Karpas-422 (cell line): ENCODE data around the gene ATXN1. TPM values are rescaled to one million over a fixed set of nuclear protein-coding genes. Genes with fewer than 3 reads are reported as not detected.

Experiments
- DNase-seq: peaks from one replicate; pipeline ENCODE4 v3.0.0-alpha.2; 2015
- H2AFZ ChIP-seq: fragments of 200-600 bp; sonication (generic); 2 replicates; pipeline ENCODE4 v1.6.1; 2014; ENCODE audit warnings: antibody characterized with exemption, low read length, mixed read lengths
- H3K27ac ChIP-seq: fragments of 200-600 bp; sonication (generic); 2 replicates; pipeline ENCODE4 v1.5.1; 2014; ENCODE audit warnings: mild to moderate bottlenecking, low read length, moderate library complexity
- H3K27me3 ChIP-seq: fragments of 200-600 bp; sonication (generic); 2 replicates; pipeline ENCODE4 v1.6.1; 2014; ENCODE audit warnings: low read length, mixed read lengths
- H3K36me3 ChIP-seq: fragments of 200-600 bp; sonication (generic); 2 replicates; pipeline ENCODE4 v1.6.1; 2014; ENCODE audit warnings: low read length, mixed read lengths; ENCODE audit not compliant: insufficient read depth
- H3K4me1 ChIP-seq: fragments of 200-600 bp; sonication (generic); 2 replicates; pipeline ENCODE4 v1.6.1; 2014; ENCODE audit warnings: mild to moderate bottlenecking, low read length, mixed read lengths
- H3K4me2 ChIP-seq: fragments of 200-600 bp; sonication (generic); 2 replicates; pipeline ENCODE4 v1.6.1; 2014; ENCODE audit warnings: low read length, low read depth, mild to moderate bottlenecking; ENCODE audit not compliant: poor library complexity, severe bottlenecking
- H3K4me3 ChIP-seq: fragments of 200-600 bp; sonication (generic); 2 replicates; pipeline ENCODE4 v1.5.1; 2014; ENCODE audit warnings: mild to moderate bottlenecking, antibody characterized with exemption, low read length, mixed read lengths
- H3K79me2 ChIP-seq: fragments of 200-600 bp; sonication (generic); 2 replicates; pipeline ENCODE4 v1.6.1; 2014; ENCODE audit warnings: mild to moderate bottlenecking, low read length, mixed read lengths
- H3K9ac ChIP-seq: fragments of 200-600 bp; sonication (generic); 2 replicates; pipeline ENCODE4 v1.6.0; 2014; ENCODE audit warnings: low read length
- H3K9me2 ChIP-seq: fragments of 200-600 bp; sonication (generic), shearing (Covaris generic); replicated peaks from 2 replicates; pipeline ENCODE4 v1.6.0; 2014; ENCODE audit warnings: mild to moderate bottlenecking, low read length, moderate library complexity; ENCODE audit not compliant: insufficient read depth
- H3K9me3 ChIP-seq: fragments of 300-700, 200-600 bp; sonication (generic); 2 replicates; pipeline ENCODE4 v1.6.1; 2014; ENCODE audit warnings: low read length, mixed read lengths
- H4K20me1 ChIP-seq: fragments of 200-600 bp; sonication (generic); 2 replicates; pipeline ENCODE4 v1.6.1; 2014; ENCODE audit warnings: mild to moderate bottlenecking, antibody characterized with exemption, low read length, low read depth; ENCODE audit not compliant: insufficient read depth
- total RNA-seq: library from RNA; depleted of rRNA; stranded (reverse); fragments of >200 nt; shearing (Covaris generic); gene quantifications from 2 replicates; pipeline ENCODE4 v1.2.3, GENCODE V29; 2014; ENCODE audit warnings: low replicate concordance

Gene ATXN1
- total RNA-seq, 1 experiment from 2014 or later = 0.37 TPM

DNA sequence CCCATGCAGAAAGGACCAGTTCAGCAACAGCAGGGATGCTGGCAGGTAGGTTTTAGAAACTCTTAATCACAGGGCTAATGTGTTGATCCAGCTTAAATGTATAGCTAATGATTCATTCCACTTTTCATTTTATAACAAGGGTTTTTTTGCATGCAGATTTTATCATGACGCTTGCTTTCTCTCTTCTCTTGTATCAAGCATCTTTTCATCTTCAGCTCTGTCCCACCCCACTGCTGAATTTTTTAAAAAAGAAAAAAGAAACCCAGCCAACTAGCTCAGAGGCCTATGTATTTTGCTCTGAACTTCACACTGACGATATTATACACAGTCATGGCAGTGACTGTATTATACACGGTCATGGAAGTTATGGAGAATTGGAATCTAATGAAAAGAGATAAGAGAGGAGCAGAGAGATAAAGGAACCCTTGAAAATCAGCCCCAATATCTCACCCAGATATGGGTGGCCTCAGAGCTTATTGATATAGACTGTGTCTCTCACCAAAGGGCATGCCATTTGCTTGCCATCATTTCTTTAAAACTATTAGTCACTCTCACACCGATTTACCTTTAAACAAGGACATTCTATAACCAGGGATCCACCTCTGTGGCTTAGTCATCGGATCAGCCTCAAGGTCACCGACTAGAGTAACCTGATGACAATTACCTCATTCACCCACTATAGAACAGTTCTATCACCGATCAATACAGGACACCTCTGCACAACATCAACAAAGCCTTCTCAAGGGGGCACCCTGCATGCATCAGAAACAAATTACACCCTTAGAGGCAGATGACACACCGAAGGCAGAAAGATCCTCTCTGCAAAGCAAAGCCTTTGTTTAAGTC is 222.0 kb downstream of the ATXN1 start:
- Histone ChIP-seq H3K36me3 (no peaks in the 10 kb centered on the region), H4K20me1 (no peaks in the 10 kb centered on the region), H3K79me2 (no peaks in the 10 kb centered on the region), H3K9me2 (no peaks in the 10 kb centered on the region), H3K9me3 (no peaks in the 10 kb centered on the region), H2AFZ (no peak overlapping the region), H3K4me3 (no peak overlapping the region), H3K4me1 (no peaks in the 10 kb centered on the region), H3K27ac (no peak overlapping the region), H3K9ac (no peak overlapping the region), H3K27me3 (no peaks in the 10 kb centered on the region), H3K4me2 (no peak overlapping the region)
- no peak for DNase-seq

DNA sequence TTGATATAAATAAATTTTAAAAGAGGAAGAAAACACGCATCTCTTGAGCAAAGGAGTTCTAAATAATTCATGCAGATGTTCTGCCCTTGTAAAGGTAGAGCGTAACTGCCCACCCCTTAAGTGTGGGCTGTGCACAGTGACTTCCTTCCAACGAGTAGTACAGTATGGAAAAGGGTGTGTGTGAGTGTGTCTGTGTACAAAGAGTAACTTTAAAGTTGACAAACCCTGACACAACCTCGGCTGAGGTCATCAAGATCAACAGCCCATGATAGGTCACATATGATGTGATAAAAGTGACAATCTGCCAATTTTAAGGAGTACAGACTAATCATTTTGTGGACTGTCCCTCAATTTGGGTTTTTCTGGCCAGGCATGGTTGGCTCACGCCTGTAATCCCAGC is 225.7 kb downstream of the ATXN1 start:
- no peak for DNase-seq
- no peak overlapping the region for H3K9ac ChIP-seq
- no peaks in the 10 kb centered on the region for H4K20me1 ChIP-seq
- no peaks in the 10 kb centered on the region for H3K9me3 ChIP-seq
- H3K4me2 ChIP-seq = no peak overlapping the region
- no peaks in the 10 kb centered on the region for H3K9me2 ChIP-seq
- H3K27ac ChIP-seq = no peak overlapping the region
- H3K27me3 ChIP-seq = no peaks in the 10 kb centered on the region
- H3K4me1 ChIP-seq = no peaks in the 10 kb centered on the region; the same call in 1 of the 2 replicates
- no peaks in the 10 kb centered on the region for H3K79me2 ChIP-seq
- no peak overlapping the region for H2AFZ ChIP-seq
- H3K4me3 ChIP-seq = no peak overlapping the region
- H3K36me3 ChIP-seq = no peaks in the 10 kb centered on the region

DNA sequence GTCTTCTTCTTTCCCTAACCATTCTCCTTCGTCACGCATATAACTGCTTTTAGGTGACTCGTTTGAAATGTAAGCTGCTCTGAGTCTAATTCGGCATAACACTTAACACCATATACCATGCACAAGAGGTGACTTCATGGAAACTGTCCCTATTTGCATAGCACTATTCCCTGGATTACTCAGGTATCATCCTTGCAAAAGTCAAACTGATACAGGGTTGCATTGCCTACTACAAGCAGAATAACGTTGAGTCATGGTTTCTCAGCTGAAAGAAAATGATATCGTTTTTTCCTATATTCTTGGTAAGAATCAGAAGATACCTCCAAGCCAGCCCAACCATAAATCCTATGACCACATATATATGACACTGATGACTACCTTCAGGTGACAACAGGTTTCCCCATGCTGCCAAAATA is 227.5 kb downstream of the ATXN1 start:
- H3K9me3 ChIP-seq = no peaks in the 10 kb centered on the region
- H3K4me3 ChIP-seq = no peak overlapping the region
- no peak overlapping the region for H3K9ac ChIP-seq
- no peaks in the 10 kb centered on the region for H3K27me3 ChIP-seq
- H3K4me2 ChIP-seq = no peak overlapping the region
- no peaks in the 10 kb centered on the region for H3K9me2 ChIP-seq
- H3K79me2 ChIP-seq = no peaks in the 10 kb centered on the region
- no peaks in the 10 kb centered on the region for H3K36me3 ChIP-seq
- no peaks in the 10 kb centered on the region; the same call in 1 of the 2 replicates for H3K4me1 ChIP-seq
- no peak overlapping the region for H2AFZ ChIP-seq
- H3K27ac ChIP-seq = no peak overlapping the region
- no peaks in the 10 kb centered on the region for H4K20me1 ChIP-seq
- peak; percentile 17 for DNase-seq

DNA sequence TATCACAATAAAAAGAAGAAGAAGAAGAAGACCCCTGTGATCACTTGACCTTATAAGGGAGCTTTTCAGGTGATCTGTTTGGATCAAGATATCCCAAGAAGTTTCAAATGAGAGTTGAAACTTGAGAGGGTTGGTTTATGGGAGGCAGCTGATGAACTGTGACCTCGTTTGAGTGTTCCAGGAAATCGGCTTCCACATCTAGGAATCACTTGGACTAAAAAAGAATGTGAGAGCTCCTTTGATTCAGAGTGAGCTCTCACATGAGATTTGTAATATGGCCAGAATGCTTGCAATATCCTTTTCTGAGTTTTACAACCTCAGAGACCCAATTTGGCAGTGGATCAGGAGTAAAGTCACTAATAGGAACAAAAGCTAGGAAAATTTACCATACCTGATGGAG is 228.1 kb downstream of the ATXN1 start:
- H3K36me3 ChIP-seq = no peaks in the 10 kb centered on the region
- no peak overlapping the region for H3K9ac ChIP-seq
- no peak overlapping the region for H2AFZ ChIP-seq
- no peak overlapping the region for H3K4me3 ChIP-seq
- H3K79me2 ChIP-seq = no peaks in the 10 kb centered on the region
- H3K9me2 ChIP-seq = no peaks in the 10 kb centered on the region
- H3K4me2 ChIP-seq = no peak overlapping the region
- DNase-seq = no peak
- H3K4me1 ChIP-seq = no peaks in the 10 kb centered on the region; the same call in 1 of the 2 replicates
- H4K20me1 ChIP-seq = no peaks in the 10 kb centered on the region
- no peaks in the 10 kb centered on the region for H3K9me3 ChIP-seq
- H3K27ac ChIP-seq = no peak overlapping the region
- H3K27me3 ChIP-seq = no peaks in the 10 kb centered on the region

DNA sequence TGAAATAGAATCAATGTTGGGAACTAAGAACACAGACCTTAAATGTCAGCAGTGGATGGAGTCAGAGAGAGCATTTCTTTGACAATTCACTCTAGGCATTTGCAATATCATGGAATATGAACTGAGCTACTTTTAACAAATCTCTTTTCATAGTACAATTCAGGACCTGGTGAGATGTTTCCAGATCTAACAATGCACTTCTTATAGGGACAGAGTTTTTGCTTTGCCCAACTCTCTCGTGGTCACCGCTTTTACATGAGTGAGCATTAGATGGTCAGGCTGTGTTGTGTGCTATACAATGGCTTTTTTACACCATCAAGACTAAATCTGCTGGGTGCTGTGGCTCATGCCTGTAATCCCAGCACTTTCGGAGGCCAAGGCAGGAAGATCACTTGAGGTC is 233.6 kb downstream of the ATXN1 start:
- no peak overlapping the region for H3K27ac ChIP-seq
- no peak for DNase-seq
- H3K79me2 ChIP-seq = no peaks in the 10 kb centered on the region
- H4K20me1 ChIP-seq = no peaks in the 10 kb centered on the region
- H3K4me3 ChIP-seq = no peak overlapping the region
- H3K36me3 ChIP-seq = no peaks in the 10 kb centered on the region
- no peaks in the 10 kb centered on the region for H3K9me3 ChIP-seq
- no peak overlapping the region for H3K9ac ChIP-seq
- no peaks in the 10 kb centered on the region for H3K27me3 ChIP-seq
- no peaks in the 10 kb centered on the region for H3K9me2 ChIP-seq
- no peak overlapping the region for H3K4me2 ChIP-seq
- no peak overlapping the region for H2AFZ ChIP-seq
- no peaks in the 10 kb centered on the region; the same call in 1 of the 2 replicates for H3K4me1 ChIP-seq

DNA sequence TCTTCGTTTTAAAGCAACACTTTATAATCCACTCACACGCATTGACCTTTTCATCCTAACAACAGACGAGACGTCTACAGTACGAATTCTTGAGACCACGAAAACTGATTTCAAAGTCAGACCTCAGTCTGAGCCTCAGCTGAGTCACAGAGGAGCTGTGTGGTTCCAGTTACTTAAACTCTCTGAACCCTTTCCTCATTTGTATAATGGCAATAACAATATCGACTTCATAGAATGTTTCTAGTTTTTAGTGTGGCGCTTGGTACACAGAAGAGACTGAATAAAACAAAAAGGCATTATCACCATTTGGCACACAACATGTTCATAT is 236.9 kb downstream of the ATXN1 start:
- Histone ChIP-seq H3K9me2 (no peaks in the 10 kb centered on the region), H3K9ac (no peak overlapping the region), H3K27me3 (no peaks in the 10 kb centered on the region), H4K20me1 (no peaks in the 10 kb centered on the region), H3K79me2 (no peaks in the 10 kb centered on the region), H3K4me2 (no peak overlapping the region), H3K27ac (no peak overlapping the region), H3K36me3 (no peaks in the 10 kb centered on the region), H2AFZ (no peak overlapping the region), H3K4me3 (no peak overlapping the region), H3K4me1 (no peaks in the 10 kb centered on the region), H3K9me3 (no peaks in the 10 kb centered on the region)
- no peak for DNase-seq

DNA sequence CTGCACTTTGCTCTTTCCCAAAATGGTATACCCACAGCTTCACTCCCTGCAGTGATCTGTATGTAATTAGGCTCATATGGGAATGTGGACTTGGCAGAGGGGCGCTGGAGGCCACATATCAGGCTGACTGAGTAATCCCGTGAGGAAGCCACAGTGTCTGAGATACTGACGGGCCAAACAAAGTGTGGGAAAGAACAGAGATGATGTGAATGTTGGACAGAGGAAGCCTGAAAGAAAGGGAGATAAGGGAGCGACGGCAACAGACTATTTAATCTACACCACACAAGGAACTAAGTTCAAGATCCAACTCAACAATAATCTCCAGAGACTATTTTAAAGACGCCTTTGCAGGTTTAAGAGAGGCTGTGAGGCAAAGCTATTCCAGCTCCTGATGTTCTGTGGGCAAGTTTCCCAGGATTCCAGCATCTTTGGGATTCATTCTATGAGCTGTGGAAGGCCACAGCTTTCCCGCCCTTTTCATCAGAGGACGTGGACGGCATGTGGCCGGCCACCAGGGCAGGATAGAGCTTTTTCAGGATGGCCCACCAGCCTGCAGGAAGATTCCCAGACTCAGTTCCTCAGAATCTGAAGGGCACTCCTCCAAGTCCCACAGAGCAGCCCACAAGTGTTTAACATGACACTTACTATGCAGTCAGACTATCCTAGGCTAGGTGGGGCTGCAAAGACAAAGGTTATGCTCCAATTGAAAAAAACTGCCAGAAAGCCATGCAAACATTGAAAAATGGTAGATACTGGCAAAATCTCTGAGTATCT is 237.5 kb downstream of the ATXN1 start:
- H3K27me3 ChIP-seq = no peaks in the 10 kb centered on the region
- H2AFZ ChIP-seq = no peak overlapping the region
- no peak overlapping the region for H3K27ac ChIP-seq
- H3K9me3 ChIP-seq = no peaks in the 10 kb centered on the region
- no peaks in the 10 kb centered on the region for H4K20me1 ChIP-seq
- no peak for DNase-seq
- H3K9ac ChIP-seq = no peak overlapping the region
- H3K4me1 ChIP-seq = no peaks in the 10 kb centered on the region
- no peaks in the 10 kb centered on the region for H3K79me2 ChIP-seq
- H3K36me3 ChIP-seq = no peaks in the 10 kb centered on the region
- no peak overlapping the region for H3K4me2 ChIP-seq
- no peaks in the 10 kb centered on the region for H3K9me2 ChIP-seq
- no peak overlapping the region for H3K4me3 ChIP-seq

DNA sequence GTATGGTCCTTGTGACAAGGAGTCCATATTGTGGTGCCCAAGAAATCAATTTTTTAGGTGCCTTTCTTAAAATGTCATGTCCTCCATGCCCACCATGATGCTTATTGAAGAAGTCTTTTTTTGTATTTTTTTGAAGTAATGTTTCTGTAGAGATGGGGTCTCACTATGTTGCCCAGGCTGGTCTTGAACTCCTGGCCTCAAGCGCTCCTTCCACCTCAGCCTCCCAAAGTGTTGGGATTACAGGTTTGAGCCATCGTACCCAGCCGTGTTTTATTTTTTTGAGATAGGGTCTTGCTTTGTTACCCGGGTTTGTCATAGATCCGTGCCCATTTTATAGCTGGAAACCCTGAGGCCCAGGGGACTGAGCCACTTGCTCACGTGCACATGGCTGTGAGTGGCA is 238.3 kb downstream of the ATXN1 start:
- Histone ChIP-seq H3K36me3 (no peaks in the 10 kb centered on the region), H3K9ac (no peak overlapping the region), H3K9me2 (no peaks in the 10 kb centered on the region), H3K27ac (no peak overlapping the region), H2AFZ (no peak overlapping the region), H3K4me2 (no peak overlapping the region), H4K20me1 (no peaks in the 10 kb centered on the region), H3K79me2 (no peaks in the 10 kb centered on the region), H3K27me3 (no peaks in the 10 kb centered on the region), H3K4me1 (no peaks in the 10 kb centered on the region), H3K9me3 (no peaks in the 10 kb centered on the region), H3K4me3 (no peak overlapping the region)
- no peak for DNase-seq
